ENCODE results near the gene GJB5.

GRCh38 chr1:34800214-34800613, 45.4 kb downstream of the GJB5 start:
- TF ChIP-seq CTCF (IDR thresholded peaks at IDR 0.05) (no peak), EZH2phosphoT487 (IDR thresholded peaks at IDR 0.05) (no peak), EZH2 (IDR thresholded peaks at IDR 0.05) (no peak)

All from neural progenitor cell (in vitro differentiated cells).